CD4-positive, alpha-beta T cell treated with Interleukin-4 for 4 hours (primary cell): ENCODE measurements around the gene KLRF1.
"Not testable (repeated sequence)": the region's sequence is repeated elsewhere in the genome, so short reads cannot be mapped to it uniquely, and the experiment has no call there.

Experiments used
- DNase-seq: peaks from one replicate; pipeline ENCODE4 v3.0.0-alpha.2; 2020

The KLRF1 gene

GRCh38 chr12:9870286-9870866, 43.1 kb downstream of the KLRF1 start:
- peak; percentile 19 for DNase-seq

DNA sequence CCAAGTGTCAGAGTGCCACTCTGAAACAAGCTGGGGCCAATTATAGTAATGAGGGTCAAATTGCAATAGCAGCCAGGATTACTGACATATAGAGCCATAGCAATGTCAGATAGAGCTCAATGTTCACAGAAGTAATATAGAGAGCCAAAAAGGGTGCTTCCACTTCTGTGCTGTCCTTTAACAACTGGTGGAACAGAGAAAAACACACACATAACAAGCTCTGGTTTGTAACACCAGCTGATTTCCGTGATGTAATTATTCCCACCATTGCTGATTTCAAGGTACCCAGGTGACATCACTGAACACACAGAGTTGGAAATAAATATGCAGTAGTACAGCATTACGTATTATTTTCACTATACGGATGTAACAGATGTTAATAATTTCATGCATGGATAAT, 44.9 kb downstream of the KLRF1 start:
- no peak for DNase-seq

GRCh38 chr12:9872742-9873141, 45.5 kb downstream of the KLRF1 start:
- DNase-seq, result no peak

GRCh38 chr12:9876120-9876519, 48.8 kb downstream of the KLRF1 start:
- not testable (repeated sequence) for DNase-seq

DNA sequence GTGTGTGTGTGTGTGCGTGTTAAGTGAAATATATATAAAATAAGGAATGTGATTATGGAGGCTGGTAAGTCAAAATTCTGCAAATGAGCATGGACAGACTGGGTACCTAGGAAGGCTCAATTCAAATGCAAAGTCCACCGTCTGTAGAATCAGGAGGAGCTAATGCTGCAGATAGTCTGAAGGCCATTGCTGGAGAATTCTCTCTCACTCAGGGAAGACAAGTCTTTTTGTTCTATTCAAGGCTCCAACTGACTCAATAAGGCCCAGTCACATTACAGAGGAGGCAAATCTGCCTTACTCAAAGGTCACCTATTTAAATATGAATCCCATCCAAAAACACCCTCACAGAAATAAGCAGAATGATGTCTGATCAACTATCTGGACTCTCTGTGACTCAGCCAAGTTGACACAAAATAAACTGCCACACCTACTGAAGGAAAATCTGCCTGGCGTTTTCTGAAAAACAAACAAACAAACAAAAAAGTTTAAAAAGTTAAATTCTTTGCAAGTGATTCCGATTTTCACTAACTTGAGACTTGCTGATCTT, 53.3 kb downstream of the KLRF1 start:
- no peak for DNase-seq

DNA sequence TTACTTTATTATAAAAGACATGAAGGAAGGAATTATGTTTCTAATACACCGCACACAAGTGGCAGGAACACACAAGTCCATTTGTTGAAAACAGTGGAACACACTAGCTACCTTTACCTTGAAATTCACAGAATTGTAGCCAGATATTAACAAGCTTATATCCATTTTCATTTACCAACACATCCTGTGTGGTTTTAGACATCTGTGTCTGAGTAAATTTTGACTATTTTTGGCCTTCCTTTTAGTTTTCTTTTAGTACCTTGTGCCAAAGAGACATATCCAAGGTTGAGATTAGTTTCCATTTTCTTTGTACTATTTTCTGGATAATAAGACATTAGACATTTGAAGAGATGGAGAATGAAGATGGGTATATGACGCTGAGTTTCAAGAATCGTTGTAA, 54.0 kb downstream of the KLRF1 start, which contains the start of gene KLRF2:
TSS of gene KLRF2 (plus strand) at position 244 of the 400 bp plus-strand sequence. CDS start at position 351, 107 bp downstream.
- no peak for DNase-seq

DNA sequence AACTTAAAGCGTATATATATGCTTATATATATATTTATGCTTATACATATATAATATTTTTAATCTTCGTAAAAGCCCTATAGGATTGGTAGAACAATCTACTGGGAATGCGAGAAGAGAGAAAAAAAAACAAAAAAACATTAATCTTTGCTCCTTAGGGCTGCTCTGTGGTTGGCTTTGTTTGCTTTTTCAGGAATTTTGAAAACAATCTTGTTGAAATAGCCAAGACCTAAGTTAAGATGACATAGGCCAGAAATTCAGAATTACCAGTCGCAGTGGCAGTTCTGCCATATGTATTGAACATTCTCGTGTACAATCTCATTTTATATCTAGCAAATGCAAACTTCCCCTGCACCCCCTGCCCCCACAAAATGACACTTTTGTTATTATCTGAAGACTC, 54.7 kb downstream of the KLRF1 start:
- DNase-seq, result no peak

- no peak for DNase-seq
Measured at GRCh38 chr12:9883175-9883574, 55.9 kb downstream of the KLRF1 start.

- peak; percentile 12 for DNase-seq
Measured at GRCh38 chr12:9888665-9889273, 61.5 kb downstream of the KLRF1 start.
